NCI-H345 treated with DMSO at 0.1 percent for 48 hours (cell line): ENCODE data around the gene SGK1.

Experiments
- DNase-seq: peaks from one replicate; lab custom pipeline; 2025; ENCODE audit not compliant: unreplicated experiment; lab: John Stamatoyannopoulos, UW

SGK1 gene

GRCh38 chr6:134173366-134173725, 144.6 kb downstream of the SGK1 start:
- no peak for DNase-seq

- DNase-seq, result no peak
Measured at GRCh38 chr6:134172706-134173365, 145.1 kb downstream of the SGK1 start.

- no peak for DNase-seq
Measured at GRCh38 chr6:134172020-134172705, 145.7 kb downstream of the SGK1 start.

GRCh38 chr6:134171517-134171916, 146.4 kb downstream of the SGK1 start:
- DNase-seq, result no peak

GRCh38 chr6:134170844-134171243, 147.1 kb downstream of the SGK1 start:
- no peak for DNase-seq

GRCh38 chr6:134169871-134170486, 147.9 kb downstream of the SGK1 start:
- no peak for DNase-seq

GRCh38 chr6:134168590-134169208, 149.2 kb downstream of the SGK1 start:
- no peak for DNase-seq

GRCh38 chr6:134166511-134167261, 151.2 kb downstream of the SGK1 start:
- no peak for DNase-seq

GRCh38 chr6:134165561-134166201, 152.2 kb downstream of the SGK1 start:
- no peak for DNase-seq

- DNase-seq, result no peak
Measured at GRCh38 chr6:134164300-134164699, 153.6 kb downstream of the SGK1 start.

- DNase-seq, result no peak
Measured at GRCh38 chr6:134162932-134163331, 155.0 kb downstream of the SGK1 start.

GRCh38 chr6:134161041-134161440, 156.9 kb downstream of the SGK1 start:
- no peak for DNase-seq

- no peak for DNase-seq
Measured at GRCh38 chr6:134152767-134153485, 165.0 kb downstream of the SGK1 start.

- DNase-seq, result no peak
Measured at GRCh38 chr6:134148566-134148965, 169.3 kb downstream of the SGK1 start.

GRCh38 chr6:134147034-134147533, 170.8 kb downstream of the SGK1 start:
- no peak for DNase-seq

GRCh38 chr6:134146268-134147033, 171.5 kb downstream of the SGK1 start:
- DNase-seq, result no peak

GRCh38 chr6:134145786-134146185, 172.1 kb downstream of the SGK1 start:
- no peak for DNase-seq

GRCh38 chr6:134138226-134138975, 179.5 kb downstream of the SGK1 start:
- DNase-seq, result no peak
